HFFc6 (cell line): Measurements from ENCODE around the gene ROCK2. TPM values are rescaled to one million over a fixed set of nuclear protein-coding genes. Genes with fewer than 3 reads are reported as not detected.
"Not testable (repeated sequence)": the region's sequence is repeated elsewhere in the genome, so short reads cannot be mapped to it uniquely, and the experiment has no call there.

Experiments
- DNase-seq: peaks from one replicate; pipeline ENCODE4 v3.0.0-alpha.2; 2018
- H3K27ac Mint-ChIP-seq: 2 replicates; pipeline ENCODE4 v1.8.0; 2020; ENCODE audit warnings: mild to moderate bottlenecking, mixed read lengths
- H3K27me3 Mint-ChIP-seq: 2 replicates; pipeline ENCODE4 v1.8.0; 2021; ENCODE audit warnings: mild to moderate bottlenecking, moderate library complexity, mixed read lengths; ENCODE audit not compliant: insufficient read depth
- H3K36me3 Mint-ChIP-seq: 2 replicates; pipeline ENCODE4 v1.8.0; 2021; ENCODE audit warnings: low read depth, mixed read lengths
- H3K4me1 Mint-ChIP-seq: 2 replicates; pipeline ENCODE4 v1.8.0; 2020; ENCODE audit warnings: low read depth, mixed read lengths
- H3K4me3 Mint-ChIP-seq: 2 replicates; pipeline ENCODE4 v1.8.0; 2020; ENCODE audit warnings: mild to moderate bottlenecking, moderate library complexity, mixed read lengths
- H3K9me3 Mint-ChIP-seq: 2 replicates; pipeline ENCODE4 v1.8.0; 2020; ENCODE audit warnings: mild to moderate bottlenecking, mixed read lengths
- total RNA-seq, 6 experiments: library from RNA; stranded (reverse); fragmentation: NEBNext Ultra II Directional; extraction: Animal tissue kit (Norgen Biotek cat#: 25700); gene quantifications; 2 replicates in 1 of 6; 3 replicates in 5 of 6; pipeline ENCODE4 v1.2.3, GENCODE V29; 2021
- TF ChIP-seq, protein P1 (sequence below): fragments of 200-600 bp; sonication (generic); IDR thresholded peaks from 2 replicates; pipeline ENCODE4 v1.5.0; 2021; ENCODE audit warnings: antibody characterized with exemption, mild to moderate bottlenecking

Gene ROCK2
- total RNA-seq, 6 experiments from 2014 or later, result 41.6 to 54.3 (median 51.7) TPM

DNA sequence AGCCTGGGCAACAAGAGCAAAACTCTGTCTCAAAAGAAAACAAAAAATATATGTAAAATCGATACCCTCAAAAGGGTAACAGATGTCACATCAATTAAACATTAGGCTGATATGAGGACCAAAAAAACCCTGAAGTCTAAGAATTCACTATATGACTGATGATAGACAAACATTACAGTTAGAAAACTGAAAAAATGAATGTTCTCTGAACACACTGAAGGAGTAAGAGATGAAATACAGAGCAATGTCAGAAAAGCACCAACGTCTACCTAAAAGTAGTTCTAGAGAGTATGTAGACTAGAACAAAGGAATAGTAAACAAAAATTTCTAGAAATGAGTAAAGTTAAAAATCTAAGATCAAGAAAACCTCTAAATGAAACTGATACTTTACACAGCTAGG lies 107.3 kb downstream of the ROCK2 start:
- Mint-ChIP-seq H3K27me3 (peaks cover 4% of the 10 kb centered on the region; the same call in 1 of the 2 replicates), H3K36me3 (peaks cover 7% of the 10 kb centered on the region), H3K4me3 (no peak overlapping the region), H3K4me1 (peaks cover 28% of the 10 kb centered on the region), H3K27ac (no peak overlapping the region), H3K9me3 (no peaks in the 10 kb centered on the region)
- TF ChIP-seq, protein P1, sequence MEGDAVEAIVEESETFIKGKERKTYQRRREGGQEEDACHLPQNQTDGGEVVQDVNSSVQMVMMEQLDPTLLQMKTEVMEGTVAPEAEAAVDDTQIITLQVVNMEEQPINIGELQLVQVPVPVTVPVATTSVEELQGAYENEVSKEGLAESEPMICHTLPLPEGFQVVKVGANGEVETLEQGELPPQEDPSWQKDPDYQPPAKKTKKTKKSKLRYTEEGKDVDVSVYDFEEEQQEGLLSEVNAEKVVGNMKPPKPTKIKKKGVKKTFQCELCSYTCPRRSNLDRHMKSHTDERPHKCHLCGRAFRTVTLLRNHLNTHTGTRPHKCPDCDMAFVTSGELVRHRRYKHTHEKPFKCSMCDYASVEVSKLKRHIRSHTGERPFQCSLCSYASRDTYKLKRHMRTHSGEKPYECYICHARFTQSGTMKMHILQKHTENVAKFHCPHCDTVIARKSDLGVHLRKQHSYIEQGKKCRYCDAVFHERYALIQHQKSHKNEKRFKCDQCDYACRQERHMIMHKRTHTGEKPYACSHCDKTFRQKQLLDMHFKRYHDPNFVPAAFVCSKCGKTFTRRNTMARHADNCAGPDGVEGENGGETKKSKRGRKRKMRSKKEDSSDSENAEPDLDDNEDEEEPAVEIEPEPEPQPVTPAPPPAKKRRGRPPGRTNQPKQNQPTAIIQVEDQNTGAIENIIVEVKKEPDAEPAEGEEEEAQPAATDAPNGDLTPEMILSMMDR, result no peak
- DNase-seq, result no peak

DNA sequence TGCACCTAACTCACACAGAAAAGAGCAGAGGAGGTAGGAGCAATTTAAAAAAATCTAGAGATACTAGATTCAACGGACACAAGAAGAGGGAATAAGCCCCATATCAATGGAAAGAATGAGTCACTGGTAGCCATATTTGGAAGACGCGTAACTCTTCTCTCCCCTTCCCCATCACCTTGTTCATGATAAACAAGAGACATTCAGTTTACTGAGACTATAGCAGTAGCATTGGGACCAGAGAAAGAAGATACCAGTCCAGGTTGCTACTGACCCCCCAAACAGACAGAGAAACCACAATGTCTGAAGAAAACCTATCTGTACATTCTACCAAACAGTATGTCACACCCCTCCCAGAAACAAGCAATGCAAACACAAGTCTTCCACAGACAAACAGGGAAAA lies 108.1 kb downstream of the ROCK2 start:
- Mint-ChIP-seq H3K36me3 (peaks cover 5% of the 10 kb centered on the region), H3K9me3 (no peaks in the 10 kb centered on the region), H3K4me1 (peaks cover 28% of the 10 kb centered on the region), H3K27ac (no peak overlapping the region; the same call in 1 of the 2 replicates), H3K4me3 (no peak overlapping the region), H3K27me3 (peaks cover 4% of the 10 kb centered on the region; the same call in 1 of the 2 replicates)
- TF ChIP-seq, protein P1, result no peak
- DNase-seq, result no peak

DNA sequence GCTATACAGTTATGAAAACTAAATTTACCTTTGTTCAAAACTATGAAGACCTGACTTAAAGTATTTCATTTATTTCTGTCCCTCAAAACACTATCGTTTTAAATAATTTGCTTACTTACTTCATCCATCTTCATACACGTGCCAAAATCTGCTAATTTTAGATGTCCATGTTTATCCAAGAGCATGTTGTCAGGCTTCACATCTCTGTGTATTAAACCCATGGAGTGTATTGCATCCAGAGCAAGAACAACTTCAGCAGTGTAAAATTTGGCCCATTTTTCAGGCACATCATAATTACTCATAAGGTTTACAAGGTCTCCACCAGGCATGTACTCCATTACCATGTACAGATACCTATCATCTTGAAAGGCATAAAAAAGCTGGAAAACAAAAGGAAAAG lies 108.9 kb downstream of the ROCK2 start:
- Mint-ChIP-seq H3K4me1 (peaks cover 28% of the 10 kb centered on the region), H3K4me3 (no peak overlapping the region), H3K27me3 (peaks cover 4% of the 10 kb centered on the region; the same call in 1 of the 2 replicates), H3K27ac (peak overlapping the region; percentile 41; the same call in 1 of the 2 replicates), H3K36me3 (peaks cover 5% of the 10 kb centered on the region; the same call in 1 of the 2 replicates), H3K9me3 (no peaks in the 10 kb centered on the region)
- TF ChIP-seq, protein P1, result no peak
- no peak for DNase-seq

DNA sequence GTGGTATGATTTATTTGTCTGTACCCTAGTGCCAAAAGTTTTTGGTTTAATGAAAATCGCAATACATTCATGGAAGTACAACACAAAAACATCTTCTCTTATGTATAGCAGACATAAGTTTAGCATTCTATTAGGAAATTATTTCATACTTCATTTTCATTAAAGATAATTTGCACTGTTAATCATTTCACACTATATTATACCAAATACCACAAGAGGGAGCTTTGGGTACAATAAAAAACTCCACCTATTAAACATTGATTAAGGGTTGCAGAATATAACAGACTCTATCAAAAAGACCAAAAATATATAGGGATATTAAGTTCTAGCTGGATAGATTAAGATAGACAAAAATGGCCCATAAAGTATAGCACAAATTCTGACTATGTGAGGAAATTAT lies 110.1 kb downstream of the ROCK2 start:
- Mint-ChIP-seq H3K4me3 (no peak overlapping the region), H3K9me3 (no peaks in the 10 kb centered on the region), H3K27ac (no peak overlapping the region), H3K36me3 (no peaks in the 10 kb centered on the region), H3K27me3 (no peaks in the 10 kb centered on the region), H3K4me1 (peaks cover 17% of the 10 kb centered on the region)
- DNase-seq, result no peak
- TF ChIP-seq, protein P1, result peak; percentile 83

DNA sequence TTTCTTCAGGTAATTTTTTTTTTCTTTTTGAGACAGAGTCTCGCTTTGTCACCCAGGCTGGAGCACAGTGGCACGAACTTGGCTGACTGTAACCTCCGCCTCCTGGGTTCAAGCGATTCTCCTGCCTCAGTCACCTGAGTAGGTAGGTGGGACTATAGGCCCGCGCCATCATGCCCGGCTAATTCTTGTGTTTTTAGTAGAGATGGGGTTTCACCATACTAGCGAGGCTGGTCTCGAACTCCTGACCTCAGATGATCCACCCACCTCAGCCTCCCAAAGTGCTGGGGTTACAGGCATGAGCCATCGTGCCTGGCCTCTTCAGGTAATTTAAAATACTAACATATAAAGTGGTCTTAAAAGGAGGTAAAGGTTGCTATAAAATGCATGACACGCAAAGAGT lies 113.2 kb downstream of the ROCK2 start:
- not testable (repeated sequence) for DNase-seq, H3K9me3 Mint-ChIP-seq, H3K36me3 Mint-ChIP-seq, H3K27ac Mint-ChIP-seq, H3K4me3 Mint-ChIP-seq, H3K27me3 Mint-ChIP-seq, H3K4me1 Mint-ChIP-seq

DNA sequence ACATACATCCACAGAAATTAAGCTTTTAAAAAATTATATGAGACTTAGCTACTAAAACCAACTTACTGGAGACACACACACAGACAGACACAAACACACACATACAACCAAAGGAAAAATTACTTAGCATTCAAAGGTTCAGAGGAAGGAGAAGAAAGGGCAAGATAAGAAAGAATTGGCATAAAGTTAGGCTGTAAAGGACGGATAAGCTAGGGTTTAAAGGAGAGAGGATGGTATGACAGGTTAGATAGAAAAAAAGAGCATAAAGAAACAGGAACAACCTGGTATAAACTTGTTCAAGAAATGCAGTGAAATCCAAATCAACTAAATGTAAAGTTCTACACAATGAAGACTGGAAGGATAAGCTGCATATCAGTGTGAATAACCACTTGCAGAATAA lies 115.7 kb downstream of the ROCK2 start:
- DNase-seq, result no peak
- TF ChIP-seq, protein P1, result no peak
- Mint-ChIP-seq H3K4me1 (no peaks in the 10 kb centered on the region), H3K27me3 (no peaks in the 10 kb centered on the region), H3K4me3 (no peak overlapping the region), H3K27ac (no peak overlapping the region), H3K36me3 (0 out of 2 replicates have a peak, but pooled peaks cover 5% of the 10 kb centered on the region), H3K9me3 (no peaks in the 10 kb centered on the region)
